ENCODE results near the gene SNRNP25.
"Not testable (repeated sequence)": the region's sequence is repeated elsewhere in the genome, so short reads cannot be mapped to it uniquely, and the experiment has no call there.

The SNRNP25 gene

DNA sequence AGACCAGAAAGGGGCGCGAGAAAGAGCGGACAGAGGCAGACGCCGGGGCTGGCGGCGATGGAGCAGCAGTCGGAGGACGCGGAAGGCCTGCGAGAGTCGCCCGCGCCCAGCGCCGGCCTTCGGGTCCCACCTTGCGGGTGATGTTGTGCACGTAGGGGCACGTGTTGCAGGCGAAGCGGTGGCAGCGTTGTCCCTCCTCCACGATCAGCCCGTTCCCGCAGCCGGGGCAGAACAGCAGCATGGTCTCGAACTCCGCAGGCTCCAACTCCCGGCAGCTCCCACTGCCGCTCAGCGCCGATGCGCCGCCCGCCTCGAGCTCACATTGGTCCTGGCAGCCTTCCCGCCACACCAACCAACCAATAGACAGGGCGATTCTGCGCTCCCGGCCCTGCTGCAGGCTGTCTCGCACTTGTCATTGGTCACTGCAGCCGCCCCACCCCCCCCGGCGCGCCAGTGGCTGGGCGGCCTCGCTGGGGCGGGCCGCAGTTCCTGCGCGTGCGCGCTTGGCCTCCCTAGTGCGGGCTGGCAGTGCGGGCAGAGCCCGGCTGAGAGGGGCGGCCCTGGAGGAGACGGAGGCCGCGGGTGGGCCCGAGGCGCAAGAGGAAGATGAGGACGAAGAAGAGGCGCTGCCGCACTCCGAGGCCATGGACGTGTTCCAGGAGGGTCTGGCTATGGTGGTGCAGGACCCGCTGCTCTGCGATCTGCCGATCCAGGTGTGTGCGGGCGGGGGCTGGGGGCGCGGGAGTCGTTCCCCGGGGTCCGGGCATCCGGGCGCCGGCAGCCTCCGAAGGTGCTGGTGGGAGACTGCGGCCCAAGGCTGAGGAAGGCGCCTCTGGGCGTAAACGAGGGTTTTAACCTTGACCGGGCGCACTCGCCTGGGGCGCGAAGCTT, at the start of gene SNRNP25, which contains the start of gene POLR3K:
TSS of gene SNRNP25 (plus strand) at position 483 of the 891 bp plus-strand sequence. CDS start at position 672, 189 bp downstream.
TSS of gene POLR3K (minus strand) at position 263 of the 891 bp plus-strand sequence. CDS start at position 241, 22 bp downstream.
- Histone ChIP-seq H3K9me3 (ENCODE audit: control insufficient read depth, low read depth, low read length) (no peaks in the 10 kb centered on the region), H3K4me3 (ENCODE audit: low read length) (peak within 1 kb of the TSS; percentile 92), H3K36me3 (ENCODE audit: control insufficient read depth, low read depth, low read length) (peaks cover 45% of the 10 kb centered on the region), H3K27me3 (ENCODE audit: control insufficient read depth, insufficient read depth, low read length) (no peaks in the 10 kb centered on the region), H3K27ac (ENCODE audit: low read length) (no peak within 1 kb of the TSS), H3K4me1 (ENCODE audit: control insufficient read depth, low read depth, low read length) (no peaks in the 10 kb centered on the region), H3K9ac (ENCODE audit: low read length) (peak within 1 kb of the TSS; percentile 89)

DNA sequence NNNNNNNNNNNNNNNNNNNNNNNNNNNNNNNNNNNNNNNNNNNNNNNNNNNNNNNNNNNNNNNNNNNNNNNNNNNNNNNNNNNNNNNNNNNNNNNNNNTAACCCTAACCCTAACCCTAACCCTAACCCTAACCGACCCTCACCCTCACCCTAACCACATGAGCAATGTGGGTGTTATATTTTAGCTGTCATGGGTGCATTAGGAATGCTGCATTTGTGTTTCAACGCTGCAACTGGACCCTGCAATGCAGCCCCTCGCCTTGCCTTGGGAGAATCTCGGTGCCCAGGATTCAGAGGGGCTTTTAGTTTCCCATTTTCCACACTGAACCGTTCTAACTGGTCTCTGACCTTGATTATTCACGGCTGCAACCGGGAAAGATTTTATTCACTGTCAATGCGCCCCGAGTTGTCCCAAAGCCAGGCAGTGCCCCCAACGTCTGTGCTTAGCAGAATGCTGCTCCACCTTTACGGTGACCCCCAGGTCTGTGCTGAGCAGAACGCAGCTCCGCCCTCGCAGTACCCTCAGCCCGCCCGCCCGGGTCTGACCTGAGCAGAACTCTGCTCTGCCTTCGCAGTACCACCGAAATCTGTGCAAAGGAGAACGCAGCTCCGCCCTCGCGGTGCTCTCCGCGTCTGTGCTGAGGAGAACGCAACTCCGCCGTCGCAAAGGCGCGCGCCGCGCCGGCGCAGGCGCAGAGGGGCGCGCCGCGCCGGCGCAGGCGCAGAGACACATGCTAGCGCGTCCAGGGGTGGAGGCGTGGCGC, 43.5 kb upstream of the SNRNP25 start:
- Histone ChIP-seq H3K4me1 (ENCODE audit: control insufficient read depth, low read depth, low read length) (no peaks in the 10 kb centered on the region), H3K36me3 (ENCODE audit: control insufficient read depth, low read depth, low read length) (no peaks in the 10 kb centered on the region), H3K27me3 (ENCODE audit: control insufficient read depth, insufficient read depth, low read length) (no peaks in the 10 kb centered on the region), H3K9me3 (ENCODE audit: control insufficient read depth, low read depth, low read length) (no peaks in the 10 kb centered on the region), H3K4me3 (ENCODE audit: low read length) (no peak overlapping the region), H3K9ac (ENCODE audit: low read length) (no peak overlapping the region), H3K27ac (ENCODE audit: low read length) (no peak overlapping the region)

GRCh38 chr16:10772-11171, 42.9 kb upstream of the SNRNP25 start:
- not testable (repeated sequence) for H3K27me3 ChIP-seq (ENCODE audit: control insufficient read depth, insufficient read depth, low read length); H3K9ac ChIP-seq (ENCODE audit: low read length); H3K27ac ChIP-seq (ENCODE audit: low read length); H3K4me3 ChIP-seq (ENCODE audit: low read length); H3K36me3 ChIP-seq (ENCODE audit: control insufficient read depth, low read depth, low read length); H3K9me3 ChIP-seq (ENCODE audit: control insufficient read depth, low read depth, low read length); H3K4me1 ChIP-seq (ENCODE audit: control insufficient read depth, low read depth, low read length)

- H3K27me3 ChIP-seq (ENCODE audit: control insufficient read depth, insufficient read depth, low read length); H3K9ac ChIP-seq (ENCODE audit: low read length); H3K4me3 ChIP-seq (ENCODE audit: low read length); H3K4me1 ChIP-seq (ENCODE audit: control insufficient read depth, low read depth, low read length); H3K36me3 ChIP-seq (ENCODE audit: control insufficient read depth, low read depth, low read length); H3K9me3 ChIP-seq (ENCODE audit: control insufficient read depth, low read depth, low read length); H3K27ac ChIP-seq (ENCODE audit: low read length): not testable (repeated sequence)
These were observed 36.4 kb upstream of the SNRNP25 start for GRCh38 chr16:17062-17765.

DNA sequence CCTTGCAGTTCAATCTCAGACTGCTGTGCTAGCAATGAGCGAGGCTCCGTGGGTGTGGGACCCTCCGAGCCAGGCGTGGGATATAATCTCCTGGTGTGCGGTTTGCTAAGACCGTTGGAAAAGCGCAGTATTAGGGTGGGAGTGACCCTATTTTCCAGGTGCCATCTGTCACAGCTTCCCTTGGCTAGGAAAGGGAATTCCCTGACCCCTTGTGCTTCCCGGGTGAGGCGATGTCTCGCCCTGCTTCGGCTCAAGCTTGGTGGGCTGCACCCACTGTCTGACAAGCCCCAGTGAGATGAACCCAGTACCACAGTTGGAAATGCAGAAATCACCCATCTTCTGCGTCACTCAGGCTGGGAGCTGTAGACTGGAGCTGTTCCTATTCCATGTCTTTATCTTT, 32.7 kb upstream of the SNRNP25 start:
- H3K9ac ChIP-seq (ENCODE audit: low read length); H3K4me3 ChIP-seq (ENCODE audit: low read length); H3K36me3 ChIP-seq (ENCODE audit: control insufficient read depth, low read depth, low read length); H3K9me3 ChIP-seq (ENCODE audit: control insufficient read depth, low read depth, low read length); H3K27ac ChIP-seq (ENCODE audit: low read length); H3K27me3 ChIP-seq (ENCODE audit: control insufficient read depth, insufficient read depth, low read length); H3K4me1 ChIP-seq (ENCODE audit: control insufficient read depth, low read depth, low read length): not testable (repeated sequence)

GRCh38 chr16:24151-24550, 29.5 kb upstream of the SNRNP25 start:
- H3K36me3 ChIP-seq (ENCODE audit: control insufficient read depth, low read depth, low read length); H3K4me3 ChIP-seq (ENCODE audit: low read length); H3K27me3 ChIP-seq (ENCODE audit: control insufficient read depth, insufficient read depth, low read length); H3K4me1 ChIP-seq (ENCODE audit: control insufficient read depth, low read depth, low read length); H3K9me3 ChIP-seq (ENCODE audit: control insufficient read depth, low read depth, low read length); H3K27ac ChIP-seq (ENCODE audit: low read length); H3K9ac ChIP-seq (ENCODE audit: low read length): not testable (repeated sequence)

GRCh38 chr16:25926-26348, 27.7 kb upstream of the SNRNP25 start:
- not testable (repeated sequence) for H3K9ac ChIP-seq (ENCODE audit: low read length); H3K4me3 ChIP-seq (ENCODE audit: low read length); H3K27me3 ChIP-seq (ENCODE audit: control insufficient read depth, insufficient read depth, low read length); H3K4me1 ChIP-seq (ENCODE audit: control insufficient read depth, low read depth, low read length); H3K9me3 ChIP-seq (ENCODE audit: control insufficient read depth, low read depth, low read length); H3K36me3 ChIP-seq (ENCODE audit: control insufficient read depth, low read depth, low read length); H3K27ac ChIP-seq (ENCODE audit: low read length)

- not testable (repeated sequence) for H3K9me3 ChIP-seq (ENCODE audit: control insufficient read depth, low read depth, low read length); H3K27ac ChIP-seq (ENCODE audit: low read length); H3K9ac ChIP-seq (ENCODE audit: low read length); H3K4me1 ChIP-seq (ENCODE audit: control insufficient read depth, low read depth, low read length); H3K36me3 ChIP-seq (ENCODE audit: control insufficient read depth, low read depth, low read length); H3K27me3 ChIP-seq (ENCODE audit: control insufficient read depth, insufficient read depth, low read length); H3K4me3 ChIP-seq (ENCODE audit: low read length)
These were observed 23.0 kb upstream of the SNRNP25 start for GRCh38 chr16:30627-31026.

GRCh38 chr16:33154-33876, 20.3 kb upstream of the SNRNP25 start:
- H3K36me3 ChIP-seq (ENCODE audit: control insufficient read depth, low read depth, low read length); H3K4me3 ChIP-seq (ENCODE audit: low read length); H3K4me1 ChIP-seq (ENCODE audit: control insufficient read depth, low read depth, low read length); H3K9ac ChIP-seq (ENCODE audit: low read length); H3K27me3 ChIP-seq (ENCODE audit: control insufficient read depth, insufficient read depth, low read length); H3K27ac ChIP-seq (ENCODE audit: low read length); H3K9me3 ChIP-seq (ENCODE audit: control insufficient read depth, low read depth, low read length): not testable (repeated sequence)

DNA sequence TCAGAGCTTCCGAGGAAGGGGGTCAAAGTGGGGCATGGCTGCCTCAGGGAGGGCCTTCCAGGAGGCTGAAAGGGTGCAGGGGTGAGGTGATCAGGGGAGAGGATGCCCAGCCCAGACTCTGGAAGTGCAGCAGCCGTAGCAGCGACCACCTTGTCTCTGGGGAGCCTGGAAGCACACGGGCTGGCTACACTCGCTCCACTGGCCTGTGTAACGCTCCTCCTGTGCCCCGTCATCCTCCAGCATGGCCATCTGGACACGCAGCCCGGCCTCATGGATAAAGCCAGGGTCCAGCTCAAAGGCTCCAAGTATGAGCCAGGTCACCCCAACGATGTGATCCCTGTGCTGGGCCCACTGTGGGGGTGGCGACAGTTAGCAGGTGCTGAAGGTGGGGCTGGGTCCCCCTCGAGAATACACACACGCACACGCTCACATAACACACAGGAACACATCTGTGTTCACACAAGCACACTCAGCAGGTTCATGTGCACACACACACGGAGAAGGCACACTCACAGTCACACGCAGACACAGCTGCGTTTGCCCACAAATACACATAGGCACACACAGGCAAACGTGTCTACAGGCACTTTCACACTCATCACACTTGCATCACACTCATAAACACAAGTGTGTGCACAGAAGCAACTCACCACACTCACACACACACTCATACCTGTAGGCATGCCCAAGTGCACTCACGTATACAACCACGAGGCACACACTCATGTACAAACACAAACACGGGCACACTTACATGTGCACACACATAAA, 19.6 kb upstream of the SNRNP25 start:
- no peak overlapping the region for H3K27ac ChIP-seq (ENCODE audit: low read length)
- no peaks in the 10 kb centered on the region for H3K9me3 ChIP-seq (ENCODE audit: control insufficient read depth, low read depth, low read length)
- H3K27me3 ChIP-seq (ENCODE audit: control insufficient read depth, insufficient read depth, low read length) = no peaks in the 10 kb centered on the region
- no peak overlapping the region for H3K4me3 ChIP-seq (ENCODE audit: low read length)
- no peak overlapping the region for H3K9ac ChIP-seq (ENCODE audit: low read length)
- peaks cover 3% of the 10 kb centered on the region for H3K36me3 ChIP-seq (ENCODE audit: control insufficient read depth, low read depth, low read length)
- H3K4me1 ChIP-seq (ENCODE audit: control insufficient read depth, low read depth, low read length) = no peaks in the 10 kb centered on the region

Data from iPS-18a (cell line).